GM21619 (cell line): ENCODE measurements around the gene EMILIN3.
"Not testable (repeated sequence)": the region's sequence is repeated elsewhere in the genome, so short reads cannot be mapped to it uniquely, and the experiment has no call there.

Experiments
- ATAC-seq: cut with Tn5 transposase; IDR thresholded peaks from one replicate; pipeline ENCODE4 v1.9.1; 2021; ENCODE audit not compliant: unreplicated experiment

The EMILIN3 gene

DNA sequence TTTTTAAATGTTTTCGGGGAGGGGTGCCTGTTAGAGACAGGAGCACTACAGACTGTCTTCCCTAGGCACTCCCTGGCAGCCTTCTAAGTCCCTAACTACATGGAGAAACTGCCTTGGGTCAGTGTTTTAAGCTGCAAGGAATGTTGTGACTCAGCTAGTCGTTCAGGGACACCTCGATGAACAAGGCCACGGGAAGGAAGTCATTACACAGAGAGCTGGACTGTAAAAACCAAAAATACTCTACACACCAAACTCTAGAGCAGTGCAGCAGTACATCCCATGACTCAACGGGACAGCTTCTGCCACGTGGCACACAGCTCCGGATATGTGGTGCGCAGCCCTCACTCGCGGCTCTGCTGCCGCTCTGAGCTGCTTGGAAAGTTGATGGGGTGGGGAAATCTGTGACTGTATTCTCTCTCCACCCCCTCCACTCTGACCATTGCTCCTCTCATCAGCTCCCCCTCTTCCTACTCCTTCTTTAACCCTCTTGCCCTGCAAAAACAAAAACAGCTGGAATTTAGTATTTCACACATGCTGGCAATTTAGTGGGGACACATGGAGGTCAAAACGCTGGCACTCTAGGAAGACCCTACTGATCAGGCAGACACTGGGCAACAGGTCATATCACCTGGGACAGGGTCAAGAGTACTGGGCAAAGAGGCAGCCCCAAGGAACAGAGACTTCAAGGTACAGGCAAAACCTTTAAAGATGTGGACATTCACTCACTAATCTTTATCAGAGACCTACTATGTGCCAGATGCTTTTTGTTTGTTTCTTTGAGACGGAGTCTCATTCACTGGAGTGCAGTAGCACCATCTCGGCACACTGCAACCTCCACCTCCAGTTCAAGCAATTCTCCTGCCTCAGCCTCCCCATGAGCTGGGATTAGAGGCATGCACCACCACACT, 36.9 kb downstream of the EMILIN3 start:
- ATAC-seq, result peak; percentile 87

DNA sequence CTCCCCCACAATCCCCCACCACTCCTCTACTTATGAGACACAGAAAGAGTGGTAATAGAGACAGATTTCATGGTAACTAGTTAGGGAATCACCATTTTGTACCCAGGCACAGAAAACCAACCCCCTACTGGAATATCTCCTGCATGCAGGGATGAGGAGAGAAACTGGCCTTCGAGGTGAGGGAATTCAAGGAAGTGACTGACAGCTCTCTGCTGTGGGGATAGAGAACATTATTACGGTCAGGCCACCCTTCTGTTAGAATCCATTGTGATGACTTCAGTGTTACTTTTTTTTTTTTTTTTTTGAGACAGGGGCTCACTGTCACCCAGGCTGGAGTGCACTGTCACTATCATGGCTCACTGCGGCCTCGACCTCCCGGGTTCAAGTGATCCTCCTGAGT, 39.4 kb downstream of the EMILIN3 start:
- ATAC-seq, result no peak

GRCh38 chr20:41320976-41321375, 45.6 kb downstream of the EMILIN3 start:
- ATAC-seq, result no peak

GRCh38 chr20:41320441-41320840, 46.2 kb downstream of the EMILIN3 start:
- ATAC-seq, result no peak

GRCh38 chr20:41318271-41318649, 48.4 kb downstream of the EMILIN3 start:
- ATAC-seq, result no peak

GRCh38 chr20:41317546-41318270, 48.9 kb downstream of the EMILIN3 start, which contains the start of gene ZHX3:
Gene ZHX3, minus strand, starts transcription at chr20:41317731. Its CDS starts 112,815 bp downstream, at chr20:41204916.
- peak; percentile 97 for ATAC-seq

- ATAC-seq, result peak; percentile 47
Measured at GRCh38 chr20:41316602-41317545, 49.7 kb downstream of the EMILIN3 start.

DNA sequence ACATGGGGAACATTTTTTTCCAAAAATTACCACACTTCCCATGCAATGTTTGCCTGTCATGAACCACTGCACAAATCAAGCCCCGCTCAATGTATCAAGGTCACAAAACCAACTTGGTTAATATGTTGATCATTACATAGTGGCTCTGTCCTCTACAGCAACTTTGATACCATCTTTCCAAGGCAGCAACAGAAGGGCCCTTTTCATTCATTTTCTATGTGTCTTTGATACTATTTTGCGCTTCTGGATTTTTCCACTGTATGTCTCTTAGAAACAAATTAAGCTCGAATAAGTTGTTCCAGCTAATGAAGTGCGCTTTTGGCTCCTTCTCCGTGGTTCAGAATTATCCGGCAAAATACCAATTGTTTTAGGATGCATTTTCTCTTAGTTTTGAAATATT, 50.6 kb downstream of the EMILIN3 start:
- no peak for ATAC-seq

- no peak for ATAC-seq
Measured at GRCh38 chr20:41314386-41314785, 52.2 kb downstream of the EMILIN3 start.

- ATAC-seq, result not testable (repeated sequence)
Measured at GRCh38 chr20:41312009-41312408, 54.6 kb downstream of the EMILIN3 start.
